Epithelial cell of esophagus (primary cell): ENCODE results near the gene GOSR1.
"Not testable (repeated sequence)": the region's sequence is repeated elsewhere in the genome, so short reads cannot be mapped to it uniquely, and the experiment has no call there.

Experiments used
- DNase-seq: peaks from one replicate; pipeline ENCODE4 v3.0.0; 2010; ENCODE audit warnings: low read depth
- H3K4me3 ChIP-seq: 2 replicates; pipeline ENCODE4 v1.5.1; 2011; ENCODE audit warnings: mild to moderate bottlenecking, low read length, control low read depth
- CTCF ChIP-seq: IDR thresholded peaks from 2 replicates; pipeline ENCODE4 v1.5.1; 2011; ENCODE audit warnings: low read depth, mild to moderate bottlenecking, low read length, control low read depth, inconsistent platforms; ENCODE audit not compliant: insufficient read depth; ENCODE audit errors: missing control alignments

The GOSR1 gene

DNA sequence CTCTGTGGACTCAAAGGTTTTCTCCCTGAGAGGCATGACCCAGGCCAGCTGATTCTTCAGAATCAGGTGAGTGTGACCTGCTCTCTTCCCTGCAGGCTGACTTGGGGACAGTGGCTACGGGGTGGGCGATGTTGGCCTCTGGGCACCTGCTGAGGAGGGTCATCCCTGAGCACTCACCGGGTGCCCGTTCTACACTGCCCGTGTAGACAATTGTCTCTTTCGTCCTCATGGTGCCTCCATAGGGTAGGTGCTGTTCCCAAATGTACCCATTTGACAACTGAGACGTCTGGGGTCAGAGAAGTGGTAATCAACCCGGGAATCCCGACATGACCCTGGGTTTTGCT is 74.8 kb downstream of the GOSR1 start:
- DNase-seq = no peak

GRCh38 chr17:30552994-30553566 is 75.9 kb downstream of the GOSR1 start:
- no peak overlapping the region for H3K4me3 ChIP-seq
- no peak for TF ChIP-seq CTCF
- DNase-seq = no peak

More for the DNA sequence above, 74.8 kb downstream of the GOSR1 start:
- H3K4me3 ChIP-seq = no peak overlapping the region
- TF ChIP-seq CTCF = no peak

GRCh38 chr17:30553823-30554440 is 76.7 kb downstream of the GOSR1 start:
- not testable (repeated sequence) for DNase-seq, H3K4me3 ChIP-seq

DNA sequence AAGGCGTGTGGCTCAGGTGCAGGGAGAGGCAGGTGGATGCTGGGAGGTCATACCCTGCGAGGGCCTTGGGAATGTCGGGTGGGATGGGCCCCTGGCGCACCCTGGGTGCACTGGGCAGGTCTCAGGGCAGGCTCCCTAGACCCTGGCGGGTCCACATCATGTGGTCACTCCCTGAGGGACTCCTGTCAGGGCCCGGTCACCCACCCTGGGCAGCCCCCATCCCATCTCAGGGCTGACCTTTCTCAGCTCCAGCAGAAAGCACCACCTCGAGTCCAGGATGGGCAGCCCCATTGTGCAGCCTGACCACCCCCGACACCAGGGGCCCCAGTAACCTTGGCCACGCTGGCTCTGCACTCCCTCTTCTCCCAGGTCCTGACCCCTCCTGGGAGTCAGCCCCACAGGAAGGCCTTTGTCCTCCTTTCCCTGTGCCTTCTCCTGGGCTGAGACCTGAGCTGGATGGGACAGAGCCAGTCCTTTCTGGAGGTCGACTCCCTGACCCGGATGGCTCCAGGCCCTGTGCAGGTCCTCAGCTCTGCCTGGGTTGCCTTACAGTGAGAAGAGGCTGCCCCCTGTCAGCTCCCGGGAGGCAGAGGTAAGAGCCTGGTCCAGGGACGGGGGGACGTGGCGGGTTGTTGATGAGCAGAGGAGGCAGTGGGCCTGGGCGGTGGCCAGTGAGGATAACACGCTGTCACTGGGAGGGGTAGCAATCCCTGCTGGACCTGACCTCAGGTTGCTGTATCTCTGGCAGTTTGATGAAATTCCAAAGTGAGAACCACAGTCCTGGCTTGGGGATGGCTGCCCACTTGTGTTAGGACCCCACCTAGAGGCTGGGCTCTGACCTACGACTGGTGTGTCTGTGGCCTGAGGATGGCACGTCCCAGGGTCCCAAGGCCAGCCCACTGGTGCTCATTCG is 77.9 kb downstream of the GOSR1 start:
- no peak for DNase-seq
- H3K4me3 ChIP-seq = no peak overlapping the region
- TF ChIP-seq CTCF = no peak

DNA sequence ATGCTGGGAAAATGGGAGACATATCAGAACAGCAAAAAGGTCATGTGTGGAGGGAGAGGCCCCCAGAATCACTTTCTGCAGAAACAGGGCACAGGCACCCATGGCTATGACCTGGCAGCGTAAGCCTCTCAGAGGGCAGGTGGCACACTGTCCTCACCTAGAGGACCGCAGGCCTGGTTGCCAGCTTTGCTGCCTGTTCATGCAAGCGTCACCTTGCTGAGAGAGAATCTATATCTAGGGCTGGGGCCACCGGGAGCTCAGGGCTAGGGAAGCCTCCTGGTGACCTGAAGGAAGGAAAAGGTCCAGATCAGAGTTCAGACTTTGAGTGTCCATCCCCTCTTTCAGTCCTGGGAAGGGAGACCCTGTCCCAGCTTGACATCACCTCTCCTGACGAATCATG is 78.7 kb downstream of the GOSR1 start:
- DNase-seq = no peak
- no peak overlapping the region for H3K4me3 ChIP-seq
- no peak for TF ChIP-seq CTCF

DNA sequence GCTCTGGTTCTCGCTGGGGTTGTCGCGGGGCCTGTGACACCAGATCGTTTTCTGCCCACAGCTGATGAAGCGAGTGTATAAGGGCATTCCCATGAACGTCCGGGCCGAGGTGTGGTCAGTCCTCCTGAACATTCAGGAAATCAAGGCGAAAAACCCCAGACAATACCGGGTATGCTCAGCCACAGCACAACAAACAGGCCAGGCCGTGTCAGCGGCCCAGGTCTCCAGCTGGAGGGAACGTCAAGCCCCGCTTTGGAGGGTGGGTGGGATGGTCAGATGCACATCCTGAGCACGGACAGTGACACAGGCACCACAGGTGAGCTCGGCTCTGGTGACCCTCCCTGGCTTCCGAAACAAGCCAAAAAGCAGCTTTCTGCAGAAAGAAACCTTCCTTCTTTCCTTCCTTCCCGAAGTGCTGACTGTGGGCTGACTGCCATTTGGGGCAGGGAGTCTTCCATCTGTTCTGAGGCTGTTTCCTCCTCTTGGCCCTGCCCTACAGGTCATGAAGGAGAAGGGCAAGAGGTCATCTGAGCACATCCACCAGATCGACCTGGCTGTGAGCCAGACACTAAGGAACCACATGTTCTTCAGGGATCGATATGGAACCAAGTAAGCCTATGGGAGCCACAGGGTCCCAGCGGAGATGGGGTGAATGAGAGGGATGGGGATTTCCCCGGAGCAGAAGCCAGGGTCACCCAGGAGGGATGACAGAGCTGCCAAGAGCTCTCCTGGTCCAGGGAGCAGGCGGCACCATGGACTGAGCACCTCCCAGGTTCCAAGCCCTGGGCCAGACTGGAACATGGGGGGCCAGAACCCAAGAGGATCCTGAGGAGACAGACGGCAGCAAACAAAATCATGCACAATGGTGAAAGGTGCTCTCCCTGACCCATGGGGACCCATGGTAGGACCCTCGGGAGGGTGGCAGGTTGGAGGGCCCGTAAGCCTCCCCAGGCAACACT is 79.4 kb downstream of the GOSR1 start:
- no peak overlapping the region for H3K4me3 ChIP-seq
- DNase-seq = no peak
- no peak for TF ChIP-seq CTCF
